Small intestine (tissue), 16 donors: ENCODE data around the gene XPA. TPM values are rescaled to one million over a fixed set of nuclear protein-coding genes. Genes with fewer than 3 reads are reported as not detected.
"Not testable (repeated sequence)": the region's sequence is repeated elsewhere in the genome, so short reads cannot be mapped to it uniquely, and the experiment has no call there.

Source experiments
- DNase-seq, 2 donors: peaks; one replicate each; pipeline versions ENCODE4 v3.0.0 to v3.0.0-alpha.2; 2013
- FAIRE-seq: peaks from 2 replicates; lab custom pipeline; 2012; peaks lifted over from hg19 to GRCh38; lab: Jason Lieb, UNC
- H3K27ac ChIP-seq, 3 donors: one replicate each; pipeline ENCODE4 v1.5.1; 2013; ENCODE audit warnings: low read length in 2 of 3, mild to moderate bottlenecking in 2 of 3, control low read depth in 1 of 3, inconsistent platforms in 1 of 3, low read depth in 1 of 3, moderate library complexity in 1 of 3
- H3K27me3 ChIP-seq, 3 donors: one replicate each; pipeline ENCODE4 v1.6.1; 2013; ENCODE audit warnings: low read length in 3 of 3, inconsistent platforms in 1 of 3; ENCODE audit not compliant: control insufficient read depth in 3 of 3, insufficient read depth in 3 of 3
- H3K36me3 ChIP-seq, 3 donors: one replicate each; pipeline ENCODE4 v1.6.1; 2013; ENCODE audit warnings: low read length in 3 of 3, inconsistent platforms in 1 of 3, low read depth in 1 of 3, mild to moderate bottlenecking in 1 of 3, moderate library complexity in 1 of 3; ENCODE audit not compliant: control insufficient read depth in 3 of 3, insufficient read depth in 2 of 3
- H3K4me1 ChIP-seq, 3 donors: one replicate each; pipeline ENCODE4 v1.6.1; 2013; ENCODE audit warnings: low read length in 2 of 3, inconsistent platforms in 1 of 3, low read depth in 1 of 3, mild to moderate bottlenecking in 1 of 3, moderate library complexity in 1 of 3; ENCODE audit not compliant: control insufficient read depth in 3 of 3, insufficient read depth in 2 of 3
- H3K4me3 ChIP-seq, 3 donors: one replicate each; pipeline ENCODE4 v1.5.1; 2013; ENCODE audit warnings: low read length in 3 of 3, control low read depth in 1 of 3, inconsistent platforms in 1 of 3, low read depth in 1 of 3, mild to moderate bottlenecking in 1 of 3, moderate library complexity in 1 of 3
- H3K9me3 ChIP-seq, 2 donors: one replicate each; pipeline ENCODE4 v1.6.1; 2013; ENCODE audit warnings: low read depth in 1 of 2, low read length in 1 of 2; ENCODE audit not compliant: control insufficient read depth in 2 of 2, insufficient read depth in 1 of 2
- WGBS, 3 donors: extraction: QIAGEN DNeasy Blood & Tissue Kit; methylation state at CpG; one replicate each; pipeline ENCODE4 v1.1.7; 2013; 5-methylcytosine and 5-hydroxymethylcytosine counted together
- long read RNA-seq, 10 donors: transcript quantifications; one replicate each; lab custom pipeline, GENCODE V29; 2026
- polyA plus RNA-seq, 4 donors: library from polyadenylated mRNA; stranded (reverse) in 3 of 4; unstranded in 1 of 4; fragments of 200-250 nt in 3 of 4; fragments of 120-200 nt in 1 of 4; gene quantifications; one replicate each; pipeline versions ENCODE4 v1.2.1 to v1.2.3, GENCODE V29; 2013
- donor health status: healthy with polysubstance abuse.
- donor health status: control.
- donor health status: control.
- donor health status: Bipolar disorder and iron deficiency.
- donor health status: healthy.

XPA gene
- 10 to 100 TPM; 15.4 to 24.4 (median 20.4) TPM for polyA plus RNA-seq
- long read RNA-seq, donor 1, partial matches to known transcripts = 12 of 17 reads
- long read RNA-seq, donor 1, other reads (novel, unspliced or antisense) = 0 of 17 reads
- long read RNA-seq, donor 2, partial matches to known transcripts = 0 of 1 reads
- long read RNA-seq, donor 2, other reads (novel, unspliced or antisense) = 0 of 1 reads
- long read RNA-seq, donor 3, partial matches to known transcripts = 0 of 2 reads
- long read RNA-seq, donor 3, other reads (novel, unspliced or antisense) = 0 of 2 reads
- long read RNA-seq, donor 4, partial matches to known transcripts = 0 of 1 reads
- long read RNA-seq, donor 4, other reads (novel, unspliced or antisense) = 0 of 1 reads
- long read RNA-seq, donor 5, partial matches to known transcripts = 0 of 1 reads
- long read RNA-seq, donor 5, other reads (novel, unspliced or antisense) = 0 of 1 reads
- long read RNA-seq, donor 6, transcript XPA-201 (6 exons, 1,417 nt) = major isoform, 5 of 5 reads
- long read RNA-seq, donor 6, partial matches to known transcripts = 0 of 5 reads
- long read RNA-seq, donor 6, other reads (novel, unspliced or antisense) = 0 of 5 reads
- long read RNA-seq, donor 7, transcript XPA-201 (6 exons, 1,417 nt) = major isoform, 6 of 16 reads
- long read RNA-seq, donor 7, partial matches to known transcripts = 9 of 16 reads
- long read RNA-seq, donor 7, other reads (novel, unspliced or antisense) = 0 of 16 reads
- long read RNA-seq, donor 8, partial matches to known transcripts = 0 of 1 reads
- long read RNA-seq, donor 8, other reads (novel, unspliced or antisense) = 0 of 1 reads
- long read RNA-seq, donor 9, partial matches to known transcripts = 0 of 1 reads
- long read RNA-seq, donor 9, other reads (novel, unspliced or antisense) = 0 of 1 reads
- long read RNA-seq, donor 10, partial matches to known transcripts = 0 of 2 reads
- long read RNA-seq, donor 10, other reads (novel, unspliced or antisense) = 0 of 2 reads

GRCh38 chr9:97696803-97697601, at the start of gene XPA:
TSS of gene XPA (minus strand) at chr9:97697340. CDS start at chr9:97697292, 48 bp downstream.
- no peak for FAIRE-seq
- Histone ChIP-seq H3K27ac (peak within 1 kb of the TSS; percentile 71 to 97 (median 78)), H3K4me1 (peaks cover 5 to 16% (median 13%) of the 10 kb centered on the region in 3 donors), H3K4me3 (peak within 1 kb of the TSS; percentile 78 to 91 (median 83)), H3K36me3 (peaks cover 0 to 1% (median 0%) of the 10 kb centered on the region in 3 donors), H3K27me3 (no peaks in the 10 kb centered on the region), H3K9me3 (no peaks in the 10 kb centered on the region)
- DNase-seq = peak; percentile 98
- WGBS, 3 donors = 0% methylated on average over 55 to 82 of the region's 82 CpGs

DNA sequence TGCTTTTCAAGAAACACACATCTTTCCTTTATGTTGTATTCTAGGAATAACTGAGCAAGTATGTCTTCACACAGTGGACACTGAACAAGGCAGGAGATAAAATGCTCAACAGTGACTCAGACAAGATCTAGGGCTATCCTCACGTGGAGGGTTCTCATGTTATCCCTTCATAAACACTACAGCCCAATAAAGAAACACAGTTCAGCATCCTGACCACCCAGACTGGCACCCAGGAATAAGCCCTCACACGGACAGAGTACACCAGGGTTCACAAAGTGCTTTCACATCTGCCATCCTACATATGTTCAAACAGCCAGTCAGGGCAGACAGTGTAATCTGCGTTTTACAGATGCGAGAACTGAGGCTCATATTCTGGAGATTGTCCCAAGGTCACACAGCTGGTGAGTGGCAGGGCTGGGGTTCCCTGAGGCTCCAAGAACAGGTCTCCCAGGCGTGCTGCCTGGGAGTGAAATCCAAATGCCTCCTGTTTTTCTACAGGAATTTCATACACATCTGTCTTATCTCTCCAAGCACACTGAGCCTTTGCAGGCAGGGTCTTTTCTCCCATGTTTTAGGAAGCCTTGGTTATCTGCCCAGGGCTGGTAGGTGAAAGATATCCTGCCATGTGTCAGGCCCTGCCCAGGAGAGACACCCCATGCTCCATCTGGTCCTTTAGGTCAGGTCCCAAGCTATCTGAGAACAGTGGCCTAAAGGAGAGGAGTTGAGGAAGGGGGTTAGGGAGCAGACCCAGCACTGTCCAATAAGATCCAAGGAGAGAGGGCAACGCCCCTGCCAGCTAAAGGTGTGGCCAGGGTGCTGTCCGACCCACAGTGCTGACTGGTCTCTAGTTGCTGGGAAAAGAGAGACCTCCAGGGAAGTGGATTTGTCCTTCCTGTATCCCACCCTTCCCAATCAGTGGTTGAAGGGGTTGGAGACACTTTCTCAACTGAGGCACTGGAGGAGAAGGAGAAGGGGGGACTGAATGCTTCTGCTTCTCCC, 47.9 kb upstream of the XPA start:
- 25 to 37% (median 34%) methylated on average over 7 of the region's 7 CpGs for WGBS, 3 donors
- DNase-seq (peak in 1 of 2 donors; percentile 32), FAIRE-seq (no peak)
- Histone ChIP-seq H3K4me1 (peaks cover 0 to 52% (median 3%) of the 10 kb centered on the region in 3 donors), H3K27me3 (peaks cover 0 to 10% (median 3%) of the 10 kb centered on the region in 3 donors), H3K36me3 (peaks cover 0 to 3% (median 0%) of the 10 kb centered on the region in 3 donors), H3K4me3 (no peak overlapping the region), H3K27ac (no peak overlapping the region), H3K9me3 (peaks cover 0 to 8% of the 10 kb centered on the region in 2 donors)

GRCh38 chr9:97744025-97744424, 46.9 kb upstream of the XPA start:
- H3K36me3 ChIP-seq, FAIRE-seq, DNase-seq, H3K9me3 ChIP-seq, H3K27ac ChIP-seq, H3K4me3 ChIP-seq: not testable (repeated sequence)
- 65 to 74% (median 70%) methylated on average over 7 of the region's 7 CpGs for WGBS, 3 donors
- H3K4me1 ChIP-seq = peaks cover 0 to 42% (median 3%) of the 10 kb centered on the region in 3 donors
- H3K27me3 ChIP-seq = peaks cover 0 to 12% (median 3%) of the 10 kb centered on the region in 3 donors

DNA sequence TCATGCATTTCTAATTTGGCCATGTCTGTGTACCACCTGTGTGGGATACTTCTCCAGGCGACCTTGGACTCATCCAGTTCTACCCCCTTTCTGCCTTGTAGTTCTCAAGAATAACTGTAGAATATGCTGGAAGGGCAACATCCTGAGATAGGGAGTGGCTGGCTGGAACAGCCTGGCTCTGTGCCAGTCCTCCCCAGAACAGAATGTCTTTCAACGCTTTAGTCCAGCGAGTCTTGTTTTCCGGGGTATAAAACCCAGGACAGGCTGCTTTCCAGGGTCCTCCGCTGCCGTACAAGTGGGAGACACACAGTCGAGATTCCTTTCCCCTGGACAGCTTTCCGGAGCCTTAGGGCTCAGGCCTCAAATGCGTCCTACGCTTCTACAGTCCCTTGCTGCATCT, 45.4 kb upstream of the XPA start:
- Histone ChIP-seq H3K36me3 (peaks cover 0 to 3% (median 0%) of the 10 kb centered on the region in 3 donors), H3K4me1 (peaks cover 0 to 27% (median 3%) of the 10 kb centered on the region in 3 donors), H3K27ac (no peak overlapping the region), H3K4me3 (no peak overlapping the region), H3K27me3 (peaks cover 0 to 13% (median 3%) of the 10 kb centered on the region in 3 donors), H3K9me3 (peaks cover 0 to 8% of the 10 kb centered on the region in 2 donors)
- DNase-seq (peak in 1 of 2 donors; percentile 14), FAIRE-seq (no peak)
- 94 to 96% (median 94%) methylated on average over 10 of the region's 10 CpGs for WGBS, 3 donors

DNA sequence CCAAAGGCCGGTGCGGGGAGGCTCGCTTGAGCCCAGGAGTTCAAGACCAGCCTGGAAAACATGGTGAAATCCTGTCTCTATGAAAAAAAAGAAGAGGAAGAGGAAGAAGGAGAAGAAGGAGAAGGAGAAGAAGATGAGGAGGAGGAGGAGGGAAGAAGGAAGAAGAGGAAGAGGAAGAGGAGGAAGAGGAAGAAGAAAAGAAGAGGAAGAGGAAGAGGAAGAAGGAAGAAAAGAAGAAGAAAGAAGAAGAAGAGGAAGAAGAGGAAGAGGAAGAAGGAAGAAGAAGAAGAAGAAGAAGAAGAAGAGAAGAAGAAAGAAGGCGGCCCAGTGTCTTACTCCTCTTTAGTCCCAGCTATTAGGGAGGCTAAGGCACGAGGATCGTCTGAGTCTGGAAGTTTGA, 44.8 kb upstream of the XPA start:
- Histone ChIP-seq H3K27me3 (peaks cover 0 to 12% (median 3%) of the 10 kb centered on the region in 3 donors), H3K9me3 (peaks cover 0 to 8% of the 10 kb centered on the region in 2 donors), H3K4me1 (peaks cover 0 to 21% (median 0%) of the 10 kb centered on the region in 3 donors), H3K36me3 (peaks cover 0 to 3% (median 0%) of the 10 kb centered on the region in 3 donors), H3K4me3 (no peak overlapping the region), H3K27ac (no peak overlapping the region)
- 84 to 92% (median 91%) methylated on average over 6 of the region's 6 CpGs for WGBS, 3 donors
- no peak for DNase-seq
- no peak for FAIRE-seq

GRCh38 chr9:97740848-97741821, 44.0 kb upstream of the XPA start:
- DNase-seq (peak; percentile 51 to 88), FAIRE-seq (no peak)
- peaks cover 0 to 17% (median 0%) of the 10 kb centered on the region in 3 donors for H3K4me1 ChIP-seq
- peaks cover 0 to 12% (median 3%) of the 10 kb centered on the region in 3 donors for H3K27me3 ChIP-seq
- H3K27ac ChIP-seq = peak overlapping the region in 1 of 3 donors; percentile 55
- H3K4me3 ChIP-seq = peak overlapping the region in 2 of 3 donors; percentile 36 to 49
- 3 to 6% (median 5%) methylated on average over 44 to 56 of the region's 56 CpGs for WGBS, 3 donors
- H3K9me3 ChIP-seq = peaks cover 0 to 8% of the 10 kb centered on the region in 2 donors
- peaks cover 0 to 3% (median 0%) of the 10 kb centered on the region in 3 donors for H3K36me3 ChIP-seq
